Activated CD4-positive, CD25-positive, alpha-beta regulatory T cell treated with anti-CD3 and anti-CD28 coated beads, Interleukin-2, amount 50 U/mL, for 24 hours (primary cell): ENCODE measurements around the gene HSPA12A.

Experiments used
- ATAC-seq, 2 donors: fragments of 150-1000 bp; cut with Tn5 transposase; one replicate each; pipeline ENCODE4 v1.10.0; 2021; ENCODE audit warnings: mild to moderate bottlenecking in 1 of 2, moderate library complexity in 1 of 2

The HSPA12A gene

GRCh38 chr10:116688741-116689495 lies 53.4 kb downstream of the HSPA12A start:
- ATAC-seq, result no peak

- no peak for ATAC-seq
These were observed 54.1 kb downstream of the HSPA12A start for GRCh38 chr10:116688241-116688711.

- ATAC-seq, result no peak
These were observed 54.7 kb downstream of the HSPA12A start for GRCh38 chr10:116687633-116688032.

GRCh38 chr10:116686632-116687031 lies 55.7 kb downstream of the HSPA12A start:
- no peak for ATAC-seq

- no peak for ATAC-seq
These were observed 56.6 kb downstream of the HSPA12A start for GRCh38 chr10:116685807-116686206.

- ATAC-seq, result no peak
These were observed 57.6 kb downstream of the HSPA12A start for GRCh38 chr10:116684781-116685180.

- ATAC-seq, result no peak
These were observed 58.5 kb downstream of the HSPA12A start for GRCh38 chr10:116683821-116684220.

GRCh38 chr10:116683166-116683565 lies 59.2 kb downstream of the HSPA12A start:
- ATAC-seq, result no peak

GRCh38 chr10:116679351-116679750 lies 63.0 kb downstream of the HSPA12A start:
- ATAC-seq, result no peak

- no peak for ATAC-seq
These were observed 65.7 kb downstream of the HSPA12A start for GRCh38 chr10:116676633-116677032.

- ATAC-seq, result no peak
These were observed 66.2 kb downstream of the HSPA12A start for GRCh38 chr10:116676118-116676517.

GRCh38 chr10:116674901-116675423 lies 67.4 kb downstream of the HSPA12A start:
- ATAC-seq, result no peak

- no peak for ATAC-seq
These were observed 68.5 kb downstream of the HSPA12A start for GRCh38 chr10:116673866-116674265.

- ATAC-seq, result no peak
These were observed 69.5 kb downstream of the HSPA12A start for GRCh38 chr10:116672891-116673290.

- ATAC-seq, result no peak
These were observed 71.0 kb downstream of the HSPA12A start for GRCh38 chr10:116671274-116671926.

- no peak for ATAC-seq
These were observed 71.7 kb downstream of the HSPA12A start for GRCh38 chr10:116670706-116671105.

- ATAC-seq, result no peak
These were observed 72.3 kb downstream of the HSPA12A start for GRCh38 chr10:116669832-116670644.

GRCh38 chr10:116669080-116669479 lies 73.3 kb downstream of the HSPA12A start:
- ATAC-seq, result no peak

GRCh38 chr10:116668446-116668845 lies 73.9 kb downstream of the HSPA12A start:
- no peak for ATAC-seq

- no peak for ATAC-seq
These were observed 74.3 kb downstream of the HSPA12A start for GRCh38 chr10:116668018-116668417.

GRCh38 chr10:116667484-116667883 lies 74.9 kb downstream of the HSPA12A start:
- ATAC-seq, result no peak

- ATAC-seq, result no peak
These were observed 76.7 kb downstream of the HSPA12A start for GRCh38 chr10:116665541-116666125.

GRCh38 chr10:116664631-116665030 lies 77.7 kb downstream of the HSPA12A start:
- no peak for ATAC-seq
